ENCODE results near the gene SPG7.

GRCh38 chr16:89545831-89546574 is 37.8 kb downstream of the SPG7 start:
- no peak for TF ChIP-seq CTCF (IDR thresholded peaks at IDR 0.05)
- TF ChIP-seq POLR2A (IDR thresholded peaks at IDR 0.05): no peak

Measured in right lobe of liver (tissue), 4 donors.